IPS-NIHi7 (cell line): ENCODE results near the gene PAX8.
"Not testable (repeated sequence)": the region's sequence is repeated elsewhere in the genome, so short reads cannot be mapped to it uniquely, and the experiment has no call there.

Source experiments
- DNase-seq: peaks from one replicate; pipeline ENCODE4 v3.0.0; 2012; ENCODE audit warnings: mixed read lengths; ENCODE audit errors: extremely low spot score

The PAX8 gene

GRCh38 chr2:113288674-113289149 is 10.0 kb upstream of the PAX8 start:
- DNase-seq: not testable (repeated sequence)

GRCh38 chr2:113288117-113288673 is 9.5 kb upstream of the PAX8 start:
- not testable (repeated sequence) for DNase-seq

GRCh38 chr2:113285816-113286215 is 7.1 kb upstream of the PAX8 start:
- no peak for DNase-seq

GRCh38 chr2:113284999-113285398 is 6.3 kb upstream of the PAX8 start:
- not testable (repeated sequence) for DNase-seq

GRCh38 chr2:113284476-113284875 is 5.8 kb upstream of the PAX8 start:
- no peak for DNase-seq

GRCh38 chr2:113283704-113284284 is 5.1 kb upstream of the PAX8 start:
- DNase-seq: no peak

- peak; percentile 42 for DNase-seq
Observed at GRCh38 chr2:113282747-113283533, 4.2 kb upstream of the PAX8 start.

- no peak for DNase-seq
Observed at GRCh38 chr2:113281910-113282746, 3.4 kb upstream of the PAX8 start.

GRCh38 chr2:113278073-113278741 is 514 bp downstream of the PAX8 start:
- DNase-seq: peak; percentile 31

GRCh38 chr2:113277474-113278072 is 1.1 kb downstream of the PAX8 start:
- DNase-seq: peak; percentile 38

GRCh38 chr2:113276761-113277425 is 1.8 kb downstream of the PAX8 start:
- peak; percentile 59 for DNase-seq

GRCh38 chr2:113276216-113276760 is 2.4 kb downstream of the PAX8 start:
- no peak for DNase-seq

- no peak for DNase-seq
Observed at GRCh38 chr2:113275556-113276215, 3.0 kb downstream of the PAX8 start.

- DNase-seq: no peak
Observed at GRCh38 chr2:113274432-113274831, 4.3 kb downstream of the PAX8 start.

GRCh38 chr2:113273981-113274380 is 4.7 kb downstream of the PAX8 start:
- DNase-seq: no peak

GRCh38 chr2:113273027-113273551 is 5.6 kb downstream of the PAX8 start:
- DNase-seq: peak; percentile 75

- DNase-seq: no peak
Observed at GRCh38 chr2:113272477-113272876, 6.2 kb downstream of the PAX8 start.

GRCh38 chr2:113268621-113269360 is 9.9 kb downstream of the PAX8 start:
- no peak for DNase-seq

GRCh38 chr2:113266431-113266830 is 12.3 kb downstream of the PAX8 start:
- no peak for DNase-seq
